Measurements from ENCODE around the gene PLEKHO1.

The PLEKHO1 gene

DNA sequence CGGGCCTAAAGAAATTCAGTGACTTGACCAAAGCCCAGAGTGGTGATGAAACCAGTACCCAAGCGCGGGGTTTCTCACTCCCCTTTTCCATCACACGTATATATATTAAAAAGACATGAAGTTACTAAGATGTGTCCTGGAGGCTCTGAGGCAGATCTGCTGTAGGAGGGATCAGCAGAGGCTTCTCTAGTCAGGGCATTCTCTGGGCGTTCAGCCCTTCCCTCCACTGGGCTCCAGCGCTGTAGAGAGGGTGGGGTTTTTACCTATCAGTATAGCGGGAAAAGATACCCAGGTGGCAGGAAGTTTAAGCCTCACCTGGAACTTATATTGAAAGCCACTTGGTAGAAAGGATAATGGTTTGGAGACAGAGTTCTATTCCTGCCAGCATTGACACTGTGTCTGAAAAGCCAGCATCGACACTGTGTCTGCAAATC lies 862 bp upstream of the PLEKHO1 start:
- no peak for DNase-seq (ENCODE audit: extremely low read depth in 1 of 2, low read depth in 1 of 2)

DNA sequence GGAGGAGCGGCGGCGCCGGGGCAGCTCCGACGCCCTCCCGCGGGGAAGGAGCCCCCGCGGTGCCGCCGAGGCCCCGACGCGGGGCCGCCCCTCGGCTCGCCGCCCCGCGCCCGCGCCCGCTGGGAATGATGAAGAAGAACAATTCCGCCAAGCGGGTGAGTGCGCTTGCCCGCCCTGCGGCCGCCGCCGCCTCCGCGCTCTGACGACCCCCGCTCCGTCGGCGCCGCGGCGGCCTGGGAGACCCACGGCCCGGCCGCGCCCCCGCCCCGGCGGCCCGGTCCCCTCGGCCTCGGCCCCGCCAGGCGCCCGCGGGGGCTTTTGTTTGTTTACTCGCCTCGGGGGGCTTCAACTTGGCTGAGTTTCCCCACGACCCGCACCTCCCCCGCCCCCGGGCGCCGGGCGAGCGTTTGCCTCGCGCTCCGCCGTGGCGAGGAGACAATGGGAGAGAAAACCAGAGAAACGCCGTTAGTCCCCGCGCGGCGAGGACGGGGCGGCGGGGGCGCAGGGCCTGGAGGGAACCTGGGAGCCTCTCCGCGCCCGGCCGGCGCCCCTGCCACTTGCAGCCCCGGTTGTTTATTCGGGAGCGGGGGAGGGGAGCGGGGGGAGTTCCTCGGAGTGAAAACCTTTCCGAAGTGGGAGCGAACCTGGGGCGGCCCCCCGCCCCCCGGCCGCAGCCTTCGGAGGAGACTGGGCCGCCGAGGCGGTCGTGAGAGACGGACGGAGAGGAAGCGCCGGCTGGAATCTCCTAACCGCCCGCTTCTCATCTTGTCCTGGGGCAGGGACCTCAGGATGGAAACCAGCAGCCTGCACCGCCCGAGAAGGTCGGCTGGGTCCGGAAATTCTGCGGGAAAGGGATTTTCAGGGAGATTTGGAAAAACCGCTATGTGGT lies 661 bp downstream of the PLEKHO1 start:
- DNase-seq (ENCODE audit: extremely low read depth in 1 of 2, low read depth in 1 of 2): no peak

DNA sequence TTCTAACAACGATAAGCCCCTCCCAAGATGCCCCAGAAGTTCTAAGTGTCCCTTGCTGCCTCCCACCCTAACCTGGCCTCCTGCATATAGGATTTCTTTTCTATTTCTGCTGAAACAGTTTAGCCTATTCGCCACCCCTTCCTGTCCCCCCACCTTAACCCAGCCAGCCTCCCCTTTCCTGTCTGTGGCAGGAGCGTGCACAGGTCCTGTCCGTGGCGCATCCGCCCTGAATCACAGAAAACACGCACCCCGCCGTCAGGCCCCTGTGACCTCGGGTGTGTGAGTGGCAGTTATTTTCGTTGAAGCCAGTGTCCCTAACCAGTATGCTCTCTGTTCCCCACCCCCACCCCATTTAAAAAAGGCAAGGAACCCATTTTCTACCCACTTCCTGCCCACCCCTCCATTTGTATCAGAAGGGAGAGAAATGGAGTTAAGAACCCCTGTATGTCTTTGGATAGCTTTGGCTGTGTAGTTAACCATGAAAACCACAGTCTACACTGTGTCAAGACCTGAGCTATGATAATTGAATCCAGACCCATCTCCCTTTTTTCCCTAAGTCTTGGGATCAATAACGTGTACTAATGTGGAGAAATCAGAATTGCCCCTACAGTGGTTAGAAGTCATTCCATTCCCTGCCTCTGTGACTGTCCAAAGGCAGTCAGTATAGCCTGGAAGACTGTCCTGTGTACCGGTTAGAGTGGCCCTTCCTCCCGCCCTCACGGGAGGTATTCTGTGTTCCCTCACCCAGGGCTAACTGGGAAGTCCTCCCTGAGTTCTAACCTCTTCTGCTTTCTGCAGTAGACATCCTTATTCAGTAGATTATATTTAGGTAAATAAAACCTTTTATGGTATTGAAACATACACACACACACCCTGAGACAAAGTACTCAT lies 1.8 kb downstream of the PLEKHO1 start:
- peak in 1 of 2 donors; percentile 34 for DNase-seq (ENCODE audit: extremely low read depth in 1 of 2, low read depth in 1 of 2)

DNA sequence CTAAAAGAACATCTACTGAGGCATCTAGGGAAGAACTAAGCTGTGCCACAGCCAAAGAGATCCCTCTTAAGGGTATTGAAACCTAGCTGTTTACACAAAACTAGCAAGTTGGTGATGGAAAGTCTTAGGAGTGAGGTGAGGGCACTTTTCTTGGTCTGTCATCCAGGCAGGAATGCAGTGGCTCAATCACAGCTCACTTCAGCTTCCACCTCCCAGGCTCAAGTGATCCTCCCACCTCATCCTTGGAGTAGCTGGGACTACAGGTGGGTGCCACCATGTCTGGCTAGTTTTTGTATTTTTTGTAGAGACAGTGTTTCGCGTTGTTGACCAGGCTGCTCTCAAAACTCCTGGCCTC lies 2.4 kb downstream of the PLEKHO1 start:
- DNase-seq (ENCODE audit: extremely low read depth in 1 of 2, low read depth in 1 of 2): no peak

DNA sequence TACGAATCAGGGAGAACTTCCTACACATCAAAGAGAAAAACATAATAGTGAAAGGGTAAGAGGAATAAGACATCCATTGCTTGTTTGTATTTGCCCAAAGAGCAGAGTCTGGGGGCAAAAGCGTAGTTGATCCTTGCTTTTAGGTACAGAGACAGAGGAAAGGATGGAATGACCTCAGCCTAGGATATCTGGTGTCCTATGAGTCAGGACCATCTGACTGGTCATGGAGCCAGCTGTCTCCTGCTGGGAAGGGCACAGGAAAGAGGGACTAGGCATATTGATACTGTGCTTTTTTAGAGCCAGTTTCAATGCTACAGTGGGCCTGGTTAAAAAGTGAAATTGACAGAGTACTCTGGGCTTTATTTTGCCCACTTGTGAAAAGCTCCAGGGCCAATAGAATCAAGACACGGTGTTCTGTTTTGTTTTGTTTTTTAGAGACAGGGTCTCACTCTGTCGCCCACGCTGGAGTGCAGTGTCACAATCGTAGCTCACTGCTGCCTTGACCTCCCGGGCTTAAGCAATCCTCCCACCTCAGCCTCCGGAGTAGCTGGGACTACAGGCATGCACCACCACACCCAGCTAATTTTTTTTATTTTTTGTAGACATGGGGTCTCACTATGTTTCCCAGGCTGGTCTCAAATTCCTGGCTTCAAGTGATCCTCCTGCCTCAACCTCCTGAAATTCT lies 3.2 kb downstream of the PLEKHO1 start:
- DNase-seq (ENCODE audit: extremely low read depth in 1 of 2, low read depth in 1 of 2): no peak

- no peak for DNase-seq (ENCODE audit: extremely low read depth in 1 of 2, low read depth in 1 of 2)
Observed at GRCh38 chr1:150154143-150154542, 4.4 kb downstream of the PLEKHO1 start.

DNA sequence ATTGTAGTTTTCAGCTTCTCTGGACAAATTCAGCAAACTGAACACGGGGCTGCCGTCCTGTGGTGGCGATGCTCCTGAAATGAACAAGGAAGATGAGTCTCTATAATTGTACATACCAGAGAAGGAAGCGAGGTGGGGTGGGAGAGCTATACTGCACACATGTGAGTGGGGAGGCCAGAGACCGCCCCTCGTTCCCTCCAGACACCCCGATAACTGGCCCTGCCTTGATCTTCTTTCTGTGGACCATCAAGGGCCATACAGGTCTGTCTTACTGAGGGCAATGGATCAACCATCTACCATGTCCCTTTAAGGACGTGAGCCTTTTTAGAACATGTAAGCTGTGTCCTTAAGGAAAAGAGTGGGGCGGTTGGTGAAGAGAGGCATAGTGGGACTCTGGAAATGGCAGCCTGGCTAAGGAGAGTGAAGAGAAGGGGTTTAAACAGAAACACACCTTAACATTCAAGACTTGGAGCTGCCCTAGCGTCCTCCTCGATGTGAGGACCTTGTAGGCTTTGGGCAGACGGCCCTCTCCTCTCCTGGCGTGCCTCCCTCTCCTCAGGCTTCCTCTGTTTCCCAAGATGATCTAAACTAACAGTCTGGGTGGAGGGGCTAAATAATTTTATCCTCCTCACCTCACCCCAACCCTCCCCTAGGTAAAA lies 5.8 kb downstream of the PLEKHO1 start:
- no peak for DNase-seq (ENCODE audit: extremely low read depth in 1 of 2, low read depth in 1 of 2)

DNA sequence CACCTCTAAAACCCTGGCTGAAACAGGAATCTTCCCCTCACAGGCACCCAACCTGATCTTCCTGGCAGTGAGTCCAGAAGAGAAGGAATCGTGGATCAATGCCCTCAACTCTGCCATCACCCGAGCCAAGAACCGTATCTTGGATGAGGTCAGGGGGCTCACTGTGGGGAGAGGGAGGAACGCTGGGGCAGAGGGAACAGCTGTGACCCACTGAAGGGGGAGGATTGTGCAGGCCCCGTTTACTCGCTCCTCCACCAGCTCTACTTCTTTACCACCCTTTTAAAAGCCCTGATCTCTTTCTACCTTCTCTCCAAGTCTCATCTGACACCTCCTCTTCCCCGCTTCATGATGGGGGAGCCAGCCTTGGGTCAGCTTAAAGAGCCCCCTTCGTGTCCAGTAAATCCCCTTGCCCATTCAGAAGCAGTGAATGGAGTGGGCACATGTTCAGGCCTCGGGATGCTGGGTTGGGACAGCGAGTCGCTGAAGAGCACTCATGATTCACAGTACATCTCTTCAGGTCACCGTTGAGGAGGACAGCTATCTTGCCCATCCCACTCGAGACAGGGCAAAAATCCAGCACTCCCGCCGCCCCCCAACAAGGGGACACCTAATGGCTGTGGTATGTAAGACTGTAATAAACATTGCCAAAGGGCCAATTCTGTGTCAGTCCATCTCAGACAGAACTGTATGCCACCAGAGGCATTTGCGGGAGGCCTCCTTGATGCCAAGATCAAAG lies 7.3 kb downstream of the PLEKHO1 start:
- no peak for DNase-seq (ENCODE audit: extremely low read depth in 1 of 2, low read depth in 1 of 2)

GRCh38 chr1:150159550-150159949 lies 9.8 kb downstream of the PLEKHO1 start:
- no peak for DNase-seq (ENCODE audit: extremely low read depth in 1 of 2, low read depth in 1 of 2)

DNA sequence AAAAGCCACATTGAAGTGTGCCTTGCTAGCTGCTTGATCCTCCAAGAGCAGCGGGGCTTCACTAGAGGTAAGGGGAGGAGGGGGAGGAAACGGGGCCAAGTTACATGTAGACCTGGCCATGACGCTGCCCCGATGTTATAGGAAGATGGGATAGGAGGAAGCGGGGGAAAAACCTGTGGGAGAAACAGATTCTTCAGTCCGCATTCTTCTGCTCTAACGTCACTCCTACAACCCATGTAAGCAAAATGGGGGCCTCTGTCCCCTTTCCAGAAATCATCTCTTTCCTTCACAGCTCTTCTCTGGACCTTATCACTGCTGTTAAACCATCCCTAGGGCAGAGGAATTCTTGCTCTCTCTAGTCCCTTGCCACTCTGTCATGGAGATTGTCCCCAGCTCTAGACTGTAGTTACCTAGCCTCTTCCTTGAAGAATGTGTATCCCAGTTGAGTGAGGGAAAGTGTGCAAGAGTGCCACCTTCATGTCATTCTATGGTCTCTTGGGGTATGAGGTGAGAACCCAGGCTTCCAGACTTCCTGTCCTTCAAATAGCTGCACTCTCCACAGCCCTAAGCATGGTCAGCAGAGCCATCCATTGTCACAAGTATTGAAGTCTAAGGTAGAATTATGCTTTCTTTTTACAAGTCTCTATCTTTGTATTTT lies 11.4 kb downstream of the PLEKHO1 start:
- no peak for DNase-seq (ENCODE audit: extremely low read depth in 1 of 2, low read depth in 1 of 2)

- no peak for DNase-seq (ENCODE audit: extremely low read depth in 1 of 2, low read depth in 1 of 2)
Observed at GRCh38 chr1:150161747-150162581, 12.2 kb downstream of the PLEKHO1 start.

DNA sequence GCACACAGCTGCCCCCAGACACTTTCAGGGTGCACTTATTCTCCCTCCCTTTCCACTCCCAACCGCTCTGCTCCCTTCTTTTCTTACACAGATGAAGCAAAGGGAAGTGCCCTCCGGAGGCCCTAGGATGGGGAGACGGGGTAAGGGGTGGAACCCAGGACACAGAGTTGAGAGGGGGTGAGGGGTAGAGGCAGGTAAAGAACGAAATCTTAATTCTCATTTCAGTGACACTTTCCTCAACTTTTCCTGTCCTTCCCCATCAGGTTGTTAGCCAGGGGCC lies 12.8 kb downstream of the PLEKHO1 start:
- DNase-seq (ENCODE audit: extremely low read depth in 1 of 2, low read depth in 1 of 2): no peak

DNA sequence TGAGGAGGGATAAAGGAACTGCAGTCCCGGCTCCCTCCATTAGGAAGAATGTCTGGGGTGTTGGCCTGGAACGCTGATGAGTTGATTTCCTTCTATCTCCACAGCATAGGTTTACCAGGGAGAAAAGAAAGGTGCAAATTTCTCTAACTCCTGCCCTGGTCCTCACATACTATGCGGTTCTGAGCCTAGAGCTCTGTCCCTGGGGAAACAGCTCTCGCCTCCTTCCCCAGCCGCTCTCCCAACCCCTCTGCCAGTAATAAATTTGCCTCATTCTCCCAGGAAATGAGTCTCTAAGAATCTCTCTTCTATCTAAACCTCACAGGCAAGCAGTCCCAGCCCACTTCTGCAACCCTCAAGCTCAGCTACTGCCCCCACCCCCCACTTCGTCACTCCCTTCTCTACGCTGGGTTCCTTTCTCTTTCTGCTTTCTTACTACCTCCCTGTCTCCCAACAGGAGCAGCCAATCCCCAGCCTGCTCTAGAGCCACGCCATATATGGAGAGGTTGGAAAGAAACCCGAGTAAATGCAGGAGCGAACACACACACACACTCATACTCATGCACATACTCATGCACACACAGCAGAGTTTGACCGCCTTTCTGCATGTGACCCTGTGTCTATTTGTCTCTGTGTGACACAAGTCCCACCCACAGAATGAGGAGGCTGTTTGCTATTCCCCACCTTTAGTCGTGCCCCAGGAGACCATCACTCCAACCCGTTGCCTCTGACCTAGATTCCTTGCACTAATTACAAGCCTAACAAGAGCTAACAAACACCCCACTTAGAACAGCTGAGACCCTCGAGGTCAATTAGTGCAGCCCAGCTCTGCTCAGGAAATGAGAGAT lies 13.4 kb downstream of the PLEKHO1 start:
- no peak for DNase-seq (ENCODE audit: extremely low read depth in 1 of 2, low read depth in 1 of 2)

- no peak for DNase-seq (ENCODE audit: extremely low read depth in 1 of 2, low read depth in 1 of 2)
Observed at GRCh38 chr1:150164224-150164623, 14.5 kb downstream of the PLEKHO1 start.

DNA sequence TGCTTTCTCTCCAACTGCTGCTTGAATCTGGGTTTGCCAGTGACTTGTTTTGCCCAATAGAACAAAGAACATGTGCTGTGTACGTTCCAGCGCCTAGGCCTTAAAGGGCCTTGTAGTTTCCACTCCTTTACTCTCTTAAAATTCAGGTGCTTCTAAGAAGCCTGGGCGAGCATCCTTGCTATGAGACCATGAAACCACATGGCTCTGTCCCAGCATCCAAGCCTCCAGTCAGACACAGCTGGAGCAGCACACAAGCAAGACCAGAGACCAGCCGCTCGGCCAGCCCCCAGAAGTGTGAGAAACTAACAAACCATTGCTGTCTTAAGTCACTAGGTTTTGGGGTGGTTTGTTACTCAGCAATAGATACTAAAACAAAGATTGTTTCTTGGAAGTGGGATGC lies 15.1 kb downstream of the PLEKHO1 start:
- no peak for DNase-seq (ENCODE audit: extremely low read depth in 1 of 2, low read depth in 1 of 2)

DNA sequence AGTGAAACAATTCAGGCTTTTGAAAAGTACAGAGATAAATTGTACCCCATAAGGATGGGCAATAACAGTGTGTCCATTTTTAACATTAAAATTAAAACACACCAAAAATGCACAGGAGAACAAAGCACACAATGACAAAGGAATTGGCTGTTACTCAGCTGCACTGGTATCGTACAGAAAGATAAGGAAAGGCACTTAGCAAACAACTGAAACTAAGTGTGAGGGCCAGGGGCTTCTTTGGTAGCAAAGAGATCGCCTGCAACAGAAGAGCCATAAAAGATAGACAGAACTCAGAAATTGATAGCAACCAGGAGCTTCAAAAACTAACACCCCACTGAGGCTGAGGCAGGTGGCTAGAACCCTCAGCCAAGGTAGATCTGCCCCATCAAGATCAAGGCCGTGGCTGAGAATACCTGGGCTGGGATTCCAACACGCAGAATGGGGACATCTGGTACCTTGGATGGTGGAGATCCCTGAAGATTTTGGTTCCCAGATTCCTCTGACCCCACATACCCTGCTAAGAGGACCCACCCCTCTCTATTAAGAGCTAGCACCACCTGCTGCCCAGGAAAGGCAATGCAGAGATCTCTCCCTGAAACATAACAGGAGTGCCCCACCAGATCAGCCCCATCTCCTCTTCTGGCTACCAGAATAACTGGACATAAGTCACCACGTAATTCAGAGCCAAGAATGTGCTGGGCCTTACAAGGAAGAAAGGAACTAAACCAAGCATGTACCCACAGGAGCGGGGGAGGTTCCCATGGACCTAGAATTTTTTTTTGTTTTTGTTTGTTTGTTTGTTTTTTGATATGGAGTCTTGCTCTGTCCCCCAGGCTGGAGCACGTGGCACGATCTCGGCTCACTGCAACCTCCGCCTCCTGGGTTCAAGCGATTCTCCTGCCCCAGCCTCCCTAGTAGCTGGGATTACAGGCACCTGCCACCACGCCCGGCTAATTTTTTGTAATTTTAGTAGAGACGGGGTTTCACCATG lies 16.2 kb downstream of the PLEKHO1 start:
- no peak for DNase-seq (ENCODE audit: extremely low read depth in 1 of 2, low read depth in 1 of 2)
